GM12892 (cell line): ENCODE results near the gene NFIC.
"Not testable (repeated sequence)": the region's sequence is repeated elsewhere in the genome, so short reads cannot be mapped to it uniquely, and the experiment has no call there.

ENCODE experiments used
- DNase-seq: peaks from one replicate; pipeline ENCODE4 v3.0.0; 2011; ENCODE audit not compliant: insufficient read length
- FAIRE-seq: peaks from 2 replicates; lab custom pipeline; 2011; peaks lifted over from hg19 to GRCh38; lab: Jason Lieb, UNC
- POLR2A ChIP-seq: IDR thresholded peaks from 2 replicates; pipeline ENCODE4 v1.6.1; 2011; ENCODE audit warnings: low read depth, low read length, control low read depth
- POLR2AphosphoS5 ChIP-seq: IDR thresholded peaks from 2 replicates; pipeline ENCODE4 v1.6.1; 2011; ENCODE audit warnings: low read depth, low read length, control low read depth
- TAF1 ChIP-seq: IDR thresholded peaks from 2 replicates; pipeline ENCODE4 v1.6.1; 2011; ENCODE audit warnings: low read depth, mild to moderate bottlenecking, control low read depth, low read length, borderline replicate concordance

Gene NFIC

DNA sequence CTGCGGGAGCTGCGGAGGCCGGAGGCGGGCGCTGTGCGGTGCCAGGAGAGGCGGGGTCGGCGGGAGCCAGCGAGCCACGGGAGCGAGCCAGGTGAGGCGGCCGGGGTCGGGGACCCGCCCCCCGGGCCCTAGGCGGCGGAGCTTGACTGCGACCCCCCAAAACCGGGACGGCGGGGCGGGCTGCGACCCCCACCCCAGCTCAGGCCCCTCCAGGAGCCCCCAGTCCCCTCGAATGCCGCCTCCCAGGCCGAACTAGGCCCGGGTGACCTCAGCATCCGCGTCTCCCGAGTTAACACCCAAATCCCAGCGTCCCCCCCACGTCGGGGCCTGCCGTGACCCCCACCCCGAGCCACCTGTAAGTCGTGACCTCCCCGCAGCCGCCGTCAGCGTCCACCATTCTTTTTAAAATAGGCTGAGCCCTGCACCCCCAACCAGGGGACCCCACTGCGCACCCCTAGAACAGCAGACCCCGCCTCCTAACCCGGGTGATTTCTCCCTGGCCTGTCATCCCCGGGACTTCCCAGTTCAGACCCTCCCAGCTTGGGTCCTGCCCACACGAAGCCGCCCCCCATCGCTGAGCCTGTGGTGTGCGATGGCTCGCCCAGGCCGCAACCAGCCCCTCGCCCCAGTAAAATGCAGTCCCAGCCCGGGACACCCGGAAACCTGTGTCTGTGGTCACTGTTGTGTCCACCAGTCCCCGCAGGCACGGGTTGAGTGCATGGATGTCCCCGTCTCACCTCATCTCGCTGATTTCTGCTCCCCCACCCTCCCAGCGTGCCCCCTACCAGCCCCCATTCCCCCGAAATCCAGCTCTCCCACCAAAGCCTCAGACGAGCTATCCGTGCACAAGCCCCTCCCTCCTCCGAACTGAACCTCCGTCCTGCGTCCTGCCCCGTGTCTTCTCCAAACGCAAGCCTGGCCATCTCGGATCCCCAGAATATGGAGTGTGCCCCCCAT lies 140.3 kb downstream of the NFIC start:
- DNase-seq = no peak
- no peak for TF ChIP-seq TAF1
- TF ChIP-seq POLR2AphosphoS5 = no peak
- no peak for TF ChIP-seq POLR2A

DNA sequence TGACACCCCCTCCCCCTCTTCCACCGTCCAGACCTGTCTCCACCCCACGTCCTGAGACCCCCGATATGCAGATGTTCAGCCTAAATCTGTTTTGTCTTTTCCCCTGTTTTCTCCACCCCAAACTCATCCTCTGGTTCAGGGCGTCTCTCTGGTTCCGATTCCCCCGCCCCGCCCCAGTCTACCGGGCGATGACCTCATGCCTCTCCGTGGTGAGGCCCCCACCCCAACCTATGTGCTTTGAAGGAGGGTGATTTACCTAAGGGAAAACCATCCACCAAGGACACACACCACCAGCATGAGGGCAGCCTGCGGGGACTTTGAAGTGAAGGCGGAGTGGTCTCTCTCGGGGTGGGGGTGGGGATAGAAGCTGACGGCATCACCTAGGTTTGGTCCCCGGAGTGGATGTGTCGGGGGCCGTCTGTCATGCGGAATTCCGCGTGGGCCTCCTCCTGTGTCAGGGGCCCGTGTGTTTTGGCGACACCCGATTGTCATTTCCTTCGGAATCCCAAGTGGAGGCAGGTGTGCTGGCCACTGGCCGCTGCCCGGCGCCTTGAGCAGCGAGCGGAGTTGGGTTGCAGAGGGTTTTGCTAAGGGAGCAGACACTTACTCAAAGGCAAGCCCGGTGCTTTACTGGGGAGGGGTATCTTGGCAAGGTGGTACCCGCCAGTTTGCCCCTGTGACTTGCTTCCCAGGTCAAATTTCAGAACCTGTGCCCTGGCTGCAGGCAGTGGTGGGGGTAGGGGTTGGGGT lies 141.2 kb downstream of the NFIC start:
- FAIRE-seq (no peak), DNase-seq (no peak)
- TF ChIP-seq TAF1 = no peak
- TF ChIP-seq POLR2A = no peak
- TF ChIP-seq POLR2AphosphoS5 = no peak

More for the DNA sequence above, 140.3 kb downstream of the NFIC start:
- no peak for FAIRE-seq

DNA sequence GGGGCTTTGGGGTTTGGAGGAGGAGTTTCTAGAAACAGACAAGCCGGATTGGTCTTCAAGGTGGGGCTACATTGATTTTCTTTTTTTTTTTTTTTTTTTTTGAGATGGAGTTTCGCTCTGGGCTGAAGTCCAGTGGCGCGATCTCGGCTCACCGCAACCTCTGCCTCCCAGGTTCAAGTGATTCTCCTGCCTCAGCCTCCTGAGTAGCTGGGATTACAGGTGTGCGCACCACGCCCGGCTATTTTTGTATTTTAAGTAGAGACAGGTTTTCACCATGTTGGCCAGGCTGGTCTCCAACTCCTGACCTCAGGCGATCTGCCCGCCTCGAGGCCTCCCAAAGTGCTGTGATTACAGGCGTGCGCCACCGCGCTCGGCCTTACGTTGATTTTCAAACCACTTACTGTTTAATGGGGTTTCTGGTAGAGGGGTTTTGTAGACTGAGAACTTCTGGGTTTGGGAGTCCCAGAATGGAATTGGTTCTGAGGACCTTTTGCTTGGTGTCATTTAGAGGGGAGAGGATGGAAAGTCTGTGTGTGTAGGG lies 141.8 kb downstream of the NFIC start:
- not testable (repeated sequence) for FAIRE-seq, DNase-seq

DNA sequence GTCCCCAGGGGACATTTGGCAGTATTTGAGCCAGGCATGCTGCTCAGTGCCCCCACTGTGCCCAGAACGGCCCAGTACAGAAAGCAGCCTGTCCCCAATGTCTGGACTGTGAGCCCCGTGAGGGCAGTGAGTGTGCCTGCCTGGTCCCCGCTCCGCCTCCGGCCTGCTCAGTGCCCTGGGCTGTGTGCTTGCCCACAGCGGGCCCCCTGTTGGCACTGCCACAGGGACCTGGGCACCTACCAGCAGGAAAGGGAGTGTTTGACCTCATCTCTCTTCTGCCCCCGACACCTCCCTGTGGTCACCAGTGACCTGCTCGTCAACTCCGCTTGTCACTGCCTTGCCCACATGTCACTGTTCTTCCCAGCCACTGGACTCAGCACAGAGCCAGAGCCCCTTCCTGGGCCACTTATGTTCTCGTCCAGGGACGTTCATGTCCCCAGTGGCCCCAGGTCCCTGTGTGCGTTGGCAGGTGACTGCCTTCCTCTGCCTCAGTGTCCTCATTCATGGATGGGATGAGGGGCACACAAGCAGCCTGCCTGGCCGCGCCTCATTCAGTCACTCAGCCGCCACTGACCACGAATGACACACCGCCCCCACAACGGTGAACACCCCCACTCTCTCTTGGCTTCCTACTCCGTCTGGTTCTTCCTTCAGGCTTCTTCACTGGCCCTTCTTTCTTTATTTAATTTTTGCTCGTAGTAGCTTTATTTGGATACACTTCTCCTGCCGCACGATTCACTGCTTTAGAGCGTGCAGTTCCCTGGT lies 142.6 kb downstream of the NFIC start:
- FAIRE-seq = no peak
- no peak for DNase-seq
- TF ChIP-seq POLR2AphosphoS5 = no peak
- no peak for TF ChIP-seq POLR2A
- TF ChIP-seq TAF1 = no peak

DNA sequence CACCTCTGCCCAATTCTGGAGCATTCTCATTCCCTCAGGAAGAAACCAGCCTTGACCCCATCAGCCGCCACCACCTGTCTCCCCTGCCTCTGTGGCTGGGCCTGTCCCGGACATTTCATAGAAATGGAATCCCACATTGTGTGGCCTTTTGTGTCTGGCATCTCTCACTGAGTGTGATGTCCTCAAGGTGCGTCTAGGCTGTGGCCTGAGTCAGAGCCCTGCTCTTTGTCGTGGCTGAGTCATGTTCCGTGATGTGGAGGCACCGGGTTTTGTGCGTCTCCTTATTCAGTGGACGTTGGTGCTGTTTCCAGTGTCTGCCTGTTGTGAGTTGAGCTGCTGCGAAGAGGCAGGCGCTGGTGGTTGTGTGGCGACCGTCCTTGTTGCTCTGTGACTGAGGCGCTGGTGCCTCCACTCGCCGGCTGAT lies 143.2 kb downstream of the NFIC start:
- DNase-seq (no peak), FAIRE-seq (no peak)
- TF ChIP-seq TAF1 (no peak), POLR2A (no peak), POLR2AphosphoS5 (no peak)

DNA sequence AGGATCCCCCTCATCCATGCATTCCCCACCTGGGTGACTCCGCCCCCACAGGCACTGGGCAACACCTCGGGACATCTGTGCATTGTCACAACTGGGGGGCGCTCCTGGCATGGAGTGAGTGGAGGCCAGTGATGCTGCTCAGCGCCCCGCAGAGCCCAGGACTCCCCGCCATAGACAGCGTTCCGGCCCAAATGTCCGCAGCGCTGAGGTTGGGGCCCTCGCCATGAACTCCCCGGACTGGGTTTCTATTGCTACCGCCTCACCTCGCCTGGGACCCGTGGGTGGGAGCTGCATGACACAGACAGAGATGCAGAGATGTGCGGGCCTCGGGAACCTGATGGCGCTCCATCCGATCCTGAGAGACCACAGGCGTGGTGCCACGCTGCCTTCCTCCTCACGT lies 144.3 kb downstream of the NFIC start:
- TF ChIP-seq POLR2A = no peak
- no peak for TF ChIP-seq TAF1
- TF ChIP-seq POLR2AphosphoS5 = no peak
- no peak for FAIRE-seq
- no peak for DNase-seq

DNA sequence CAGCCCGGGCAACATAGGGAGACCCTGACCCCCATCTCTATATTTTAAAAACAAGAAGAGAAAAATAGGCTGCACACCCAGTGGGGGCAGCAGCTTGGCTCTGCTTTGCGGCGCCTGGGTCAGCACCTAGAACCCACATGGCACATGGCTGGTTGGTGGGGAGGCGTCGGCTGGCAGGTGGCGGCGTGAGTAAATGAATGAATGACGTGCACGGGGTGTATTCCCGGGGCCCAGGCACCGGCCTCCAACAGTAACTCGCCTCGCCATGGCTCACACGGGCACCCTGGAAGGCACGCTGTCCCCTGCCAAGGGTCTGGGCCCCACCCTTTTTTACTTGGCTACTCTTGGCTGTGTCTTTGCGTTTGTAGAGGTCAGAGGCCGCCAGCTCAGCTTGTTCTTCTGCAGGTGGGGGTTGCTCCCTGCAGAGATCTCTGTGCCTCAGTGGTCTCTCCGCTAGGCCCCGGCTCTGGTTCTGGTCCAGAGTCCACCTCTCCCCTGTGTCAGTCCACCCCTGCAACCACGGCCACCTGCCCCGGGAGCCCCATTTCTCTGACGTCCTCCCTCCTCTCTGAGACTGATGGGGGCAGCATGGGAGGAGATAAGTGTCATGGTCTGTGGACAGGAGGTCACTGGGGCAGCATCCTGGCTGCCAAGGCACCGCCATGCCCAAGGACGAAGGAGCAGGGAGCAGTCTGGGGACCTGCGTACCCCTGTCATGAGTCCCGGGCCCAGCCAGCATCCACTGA lies 145.3 kb downstream of the NFIC start:
- no peak for TF ChIP-seq TAF1
- TF ChIP-seq POLR2A = no peak
- TF ChIP-seq POLR2AphosphoS5 = no peak
- FAIRE-seq = no peak
- no peak for DNase-seq

DNA sequence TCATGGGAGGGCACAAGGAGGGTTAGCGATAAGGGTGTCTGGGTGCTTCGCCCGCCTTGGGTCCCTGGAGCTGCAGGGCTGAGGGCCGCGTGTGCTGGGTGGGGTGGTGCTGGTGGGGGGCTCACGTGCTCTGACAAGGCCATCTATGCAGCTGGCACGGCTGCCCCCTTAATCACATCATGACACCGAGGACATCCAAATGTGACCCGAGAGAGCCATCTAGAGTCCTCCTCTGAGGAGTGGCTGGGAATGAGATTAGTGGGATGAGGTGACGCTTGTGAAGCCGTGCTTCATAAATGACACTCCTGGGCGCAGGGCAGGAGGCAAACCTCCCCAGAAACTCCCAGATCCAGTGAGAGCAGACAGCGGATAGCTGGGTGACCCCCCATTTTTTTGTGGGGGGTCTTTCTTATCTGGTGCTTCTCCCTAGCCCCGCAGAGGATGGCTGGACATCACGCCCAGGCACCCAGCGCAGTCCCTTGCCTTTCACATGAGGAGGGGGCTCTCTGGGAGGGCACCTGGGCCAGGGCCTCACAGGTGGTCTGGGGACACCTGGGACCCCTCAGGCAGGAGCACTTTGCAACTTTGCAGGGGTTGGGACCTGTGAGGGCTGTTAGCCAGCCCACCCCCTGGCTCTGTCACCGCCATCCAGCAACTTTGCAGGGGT lies 146.3 kb downstream of the NFIC start:
- TF ChIP-seq POLR2AphosphoS5 (no peak), POLR2A (no peak), TAF1 (no peak)
- no peak for FAIRE-seq
- DNase-seq = no peak

DNA sequence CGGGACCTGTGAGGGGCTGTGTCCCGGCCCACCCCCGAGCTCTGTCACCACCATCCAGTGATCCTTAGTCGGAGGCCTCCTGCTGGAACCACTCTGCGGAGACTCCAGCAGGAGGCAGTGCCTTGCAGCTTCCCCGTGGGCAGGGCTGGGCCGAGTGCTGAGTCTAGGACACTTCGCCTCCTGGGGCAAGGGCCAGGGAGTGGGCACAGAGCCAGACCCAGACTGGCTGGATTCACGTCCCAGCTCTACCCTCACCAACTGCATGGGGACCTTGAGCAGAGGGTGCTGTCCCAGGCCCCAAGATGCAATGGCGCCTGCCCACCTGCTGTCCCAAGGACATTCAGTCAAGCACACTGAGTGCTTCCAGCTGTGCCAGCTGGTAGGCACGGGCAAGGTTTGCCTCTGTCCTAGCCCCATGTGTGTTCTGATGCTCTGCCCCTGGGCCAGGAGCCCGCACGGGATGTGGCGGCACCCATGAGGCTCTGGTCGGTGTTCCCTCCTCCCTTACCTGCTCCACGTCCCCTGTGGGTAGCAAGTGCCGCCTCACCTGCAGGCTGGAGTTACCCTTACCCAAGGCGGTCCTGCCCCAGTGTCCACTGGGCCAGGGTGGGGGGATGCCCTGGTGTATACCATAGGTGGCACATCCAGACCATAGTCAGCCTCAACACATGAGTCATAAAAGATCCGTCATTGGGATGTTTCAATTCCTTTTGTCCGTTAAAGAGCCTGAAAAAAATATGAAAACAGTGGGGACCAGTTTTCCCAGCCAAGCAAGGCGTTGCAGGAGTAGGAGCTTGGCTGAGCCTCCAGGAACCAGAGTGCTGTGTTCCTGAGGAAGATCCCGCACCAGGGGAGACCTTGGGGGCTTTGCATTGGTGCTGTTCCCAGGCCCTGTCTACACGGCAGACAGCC lies 147.1 kb downstream of the NFIC start:
- DNase-seq (no peak), FAIRE-seq (no peak)
- TF ChIP-seq POLR2AphosphoS5 (no peak), TAF1 (no peak), POLR2A (no peak)
